B cell (primary cell): ENCODE data around the gene NCK1. TPM values are rescaled to one million over a fixed set of nuclear protein-coding genes. Genes with fewer than 3 reads are reported as not detected.

Experiments used
- ATAC-seq: fragments of 200-7000 bp; cut with Tn5 transposase; one replicate; pipeline ENCODE4 v1.10.0; 2021; ENCODE audit warnings: low read depth, mild to moderate bottlenecking, moderate number of reproducible peaks, moderate library complexity
- CTCF ChIA-PET: fragments of 350-600 bp; sonication (Branson Sonifier 250); formaldehyde crosslinking; loops from one replicate; lab custom pipeline; 2021; ENCODE audit warnings: antibody characterized with exemption, inconsistent platforms; lab: Charles Lee
- POLR2A ChIA-PET: fragments of 350-600 bp; sonication (Branson Sonifier 250); formaldehyde crosslinking; loops from one replicate; lab custom pipeline; 2021; ENCODE audit warnings: antibody characterized with exemption; lab: Charles Lee
- DNase-seq: peaks from one replicate; pipeline ENCODE4 v3.0.0; 2013
- H2AFZ ChIP-seq: 2 replicates; pipeline ENCODE4 v1.6.1; 2012; ENCODE audit warnings: mild to moderate bottlenecking, low read depth, low read length; ENCODE audit not compliant: insufficient read depth, poor library complexity, severe bottlenecking
- H3K27ac ChIP-seq, 2 donors: 1 replicate in 1 of 2; 2 replicates in 1 of 2; pipeline ENCODE4 v1.5.1; 2012 to 2013; ENCODE audit warnings: low read length in 2 of 2, mild to moderate bottlenecking in 2 of 2, moderate library complexity in 1 of 2
- H3K27me3 ChIP-seq, 4 experiments: fragments of 200-600 bp in 1 of 4; sonication (generic) in 1 of 4; replicated peaks in 1 of 4; 1 replicate in 2 of 4; 2 replicates in 2 of 4; pipeline versions ENCODE4 v1.6.1 to v1.7.0; 2013 to 2016; ENCODE audit warnings: low read length in 3 of 4, mild to moderate bottlenecking in 2 of 4, mixed read lengths in 1 of 4, moderate library complexity in 1 of 4; ENCODE audit not compliant: insufficient read depth in 4 of 4, control insufficient read depth in 3 of 4; ENCODE audit errors: control extremely low read depth in 1 of 4
- H3K36me3 ChIP-seq, 2 experiments: replicated peaks in 1 of 2; 1 replicate in 1 of 2; 2 replicates in 1 of 2; pipeline versions ENCODE4 v1.6.1 to v1.7.1; 2013; ENCODE audit warnings: low read length in 1 of 2; ENCODE audit not compliant: insufficient read depth in 2 of 2, control insufficient read depth in 1 of 2; ENCODE audit errors: control extremely low read depth in 1 of 2, extremely low read depth in 1 of 2
- H3K4me1 ChIP-seq, 2 donors: fragments of 200-600 bp in 1 of 2; sonication (generic) in 1 of 2; 1 replicate in 1 of 2; 2 replicates in 1 of 2; pipeline versions ENCODE4 v1.5.1 to v1.6.1; 2013 to 2017; ENCODE audit warnings: low read length in 2 of 2; ENCODE audit not compliant: control insufficient read depth in 2 of 2, insufficient read depth in 2 of 2
- H3K4me2 ChIP-seq: replicated peaks from 2 replicates; pipeline ENCODE3; 2012; ENCODE audit warnings: mild to moderate bottlenecking, low read depth, low read length; ENCODE audit not compliant: poor library complexity, severe bottlenecking
- H3K4me3 ChIP-seq, 5 experiments: fragments of 200-600 bp in 1 of 5; sonication (generic) in 1 of 5; 1 replicate in 3 of 5; 2 replicates in 2 of 5; pipeline versions ENCODE4 v1.5.1 to v1.7.0; 2011 to 2016; ENCODE audit warnings: low read length in 4 of 5, mild to moderate bottlenecking in 4 of 5, low read depth in 2 of 5, control low read depth in 1 of 5, moderate library complexity in 1 of 5; ENCODE audit not compliant: insufficient read depth in 1 of 5; ENCODE audit errors: control extremely low read depth in 1 of 5, extremely low read depth in 1 of 5
- H3K79me2 ChIP-seq: fragments of 200-600 bp; sonication (generic); one replicate; pipeline ENCODE4 v1.6.0; 2016; ENCODE audit warnings: low read length; ENCODE audit not compliant: control insufficient read depth, insufficient read depth
- H3K9ac ChIP-seq: fragments of 200-600 bp; sonication (generic); 2 replicates; pipeline ENCODE4 v1.6.1; 2017; ENCODE audit warnings: mild to moderate bottlenecking, low read length, moderate library complexity
- H3K9me3 ChIP-seq, 3 donors: one replicate each; pipeline versions ENCODE4 v1.6.1 to v1.7.1; 2013; ENCODE audit warnings: low read length in 2 of 3; ENCODE audit not compliant: control insufficient read depth in 2 of 3, insufficient read depth in 1 of 3; ENCODE audit errors: control extremely low read depth in 1 of 3
- H4K20me1 ChIP-seq: 2 replicates; pipeline ENCODE4 v1.6.0; 2012; ENCODE audit warnings: mild to moderate bottlenecking, low read length; ENCODE audit not compliant: insufficient read depth, control insufficient read depth, poor library complexity, severe bottlenecking
- H3K27ac Mint-ChIP-seq: one replicate; pipeline ENCODE4 v1.8.0; 2021; ENCODE audit warnings: mixed read lengths
- H3K27me3 Mint-ChIP-seq: one replicate; pipeline ENCODE4 v1.8.0; 2021; ENCODE audit warnings: mixed read lengths
- H3K4me1 Mint-ChIP-seq: one replicate; pipeline ENCODE4 v1.8.0; 2021; ENCODE audit warnings: mixed read lengths
- H3K4me3 Mint-ChIP-seq: one replicate; pipeline ENCODE4 v1.8.0; 2021; ENCODE audit warnings: mixed read lengths
- H3K9me3 Mint-ChIP-seq: one replicate; pipeline ENCODE4 v1.8.0; 2022; ENCODE audit warnings: mixed read lengths; ENCODE audit not compliant: insufficient read depth
- EZH2 ChIP-seq: IDR thresholded peaks from 2 replicates; pipeline ENCODE4 v1.6.1; 2012; ENCODE audit warnings: borderline replicate concordance, low read depth, mild to moderate bottlenecking, moderate library complexity, low read length; ENCODE audit not compliant: insufficient read depth, poor library complexity, severe bottlenecking
- WGBS: methylation state at CpG from one replicate; pipeline ENCODE4 v1.1.5; 2013; ENCODE audit warnings: missing lambda C conversion rate; ENCODE audit not compliant: insufficient coverage; 5-methylcytosine and 5-hydroxymethylcytosine counted together
- intact Hi-C: fragments of 100-400 bp; cut with micrococcal nuclease; formaldehyde crosslinking; loops from one replicate; pipeline ENCODE4 v1.10.0; 2022
- polyA plus RNA-seq: library from polyadenylated mRNA; depleted of rRNA; stranded (reverse); fragments of >200 nt; gene quantifications from 2 replicates; pipeline ENCODE4 v1.2.3, GENCODE V29; 2012
- total RNA-seq, 2 donors: library from RNA; stranded (reverse); fragments of 120-200 nt in 1 of 2; gene quantifications; 1 replicate in 1 of 2; 2 replicates in 1 of 2; pipeline versions ENCODE4 v1.2.3 to v1.2.4, GENCODE V29; 2013 to 2022
- TF ChIP-seq, protein P1 (sequence below): fragments of 200-600 bp; IDR thresholded peaks from one replicate; pipeline ENCODE4 v1.8.0; 2022; ENCODE audit warnings: antibody characterized with exemption, mild to moderate bottlenecking

Gene NCK1
- total and polyA plus RNA-seq, 2 donors (not counting 1 experiment from before 2014, with no cell fraction given): 12.6 to 32.4 TPM

DNA sequence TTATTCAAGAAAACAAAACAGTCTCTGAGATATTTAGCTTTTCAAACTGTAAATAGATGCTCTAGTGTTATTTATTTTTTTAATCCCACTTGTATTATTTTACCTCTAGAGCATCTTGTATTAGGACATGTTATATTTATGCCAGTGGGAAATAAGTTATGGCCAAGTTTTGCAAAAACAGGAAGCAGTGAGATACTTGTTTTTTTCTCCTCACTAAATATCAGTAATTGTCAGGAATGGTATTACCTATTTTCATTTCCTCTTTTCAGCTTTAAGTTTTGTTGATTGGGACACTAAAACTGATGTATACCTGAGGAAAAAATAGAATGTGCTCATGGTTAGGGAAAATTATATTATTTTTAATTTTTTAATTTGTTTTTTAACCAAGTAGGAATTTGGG lies 87.1 kb downstream of the NCK1 start:
- peak overlapping the region; percentile 49 for H3K4me2 ChIP-seq
- H3K27ac Mint-ChIP-seq: peak overlapping the region; percentile 47
- CTCF ChIA-PET: no interaction called here

GRCh38 chr3:136949708-136950107 lies 87.7 kb downstream of the NCK1 start:
- Histone ChIP-seq H3K4me1 (peaks cover 17 to 29% of the 10 kb centered on the region in 2 donors), H3K9me3 (no peaks in the 10 kb centered on the region), H3K79me2 (no peaks in the 10 kb centered on the region), H3K4me3 (no peak overlapping the region), H3K27me3 (no peaks in the 10 kb centered on the region), H3K4me2 (peak overlapping the region; percentile 49), H3K27ac (no peak overlapping the region), H3K9ac (peak overlapping the region; percentile 18), H2AFZ (no peak overlapping the region), H3K36me3 (peaks cover 9 to 10% of the 10 kb centered on the region in 2 experiments), H4K20me1 (no peaks in the 10 kb centered on the region)
- no peaks in the 10 kb centered on the region for H3K9me3 Mint-ChIP-seq
- H3K4me3 Mint-ChIP-seq: no peak overlapping the region
- TF ChIP-seq, protein P1, sequence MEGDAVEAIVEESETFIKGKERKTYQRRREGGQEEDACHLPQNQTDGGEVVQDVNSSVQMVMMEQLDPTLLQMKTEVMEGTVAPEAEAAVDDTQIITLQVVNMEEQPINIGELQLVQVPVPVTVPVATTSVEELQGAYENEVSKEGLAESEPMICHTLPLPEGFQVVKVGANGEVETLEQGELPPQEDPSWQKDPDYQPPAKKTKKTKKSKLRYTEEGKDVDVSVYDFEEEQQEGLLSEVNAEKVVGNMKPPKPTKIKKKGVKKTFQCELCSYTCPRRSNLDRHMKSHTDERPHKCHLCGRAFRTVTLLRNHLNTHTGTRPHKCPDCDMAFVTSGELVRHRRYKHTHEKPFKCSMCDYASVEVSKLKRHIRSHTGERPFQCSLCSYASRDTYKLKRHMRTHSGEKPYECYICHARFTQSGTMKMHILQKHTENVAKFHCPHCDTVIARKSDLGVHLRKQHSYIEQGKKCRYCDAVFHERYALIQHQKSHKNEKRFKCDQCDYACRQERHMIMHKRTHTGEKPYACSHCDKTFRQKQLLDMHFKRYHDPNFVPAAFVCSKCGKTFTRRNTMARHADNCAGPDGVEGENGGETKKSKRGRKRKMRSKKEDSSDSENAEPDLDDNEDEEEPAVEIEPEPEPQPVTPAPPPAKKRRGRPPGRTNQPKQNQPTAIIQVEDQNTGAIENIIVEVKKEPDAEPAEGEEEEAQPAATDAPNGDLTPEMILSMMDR: no peak
- TF ChIP-seq EZH2: no peak
- WGBS: no CpG with 5 or more reads among the region's 2 CpGs
- no peaks in the 10 kb centered on the region for H3K27me3 Mint-ChIP-seq
- no peak overlapping the region for H3K27ac Mint-ChIP-seq
- intact Hi-C loops: no loop called here
- POLR2A ChIA-PET: no interaction called here
- CTCF ChIA-PET: interaction anchor here (1.3 to 2.6 kb wide), 3 partner anchors 21 to 197 kb away, joined by 4 to 11 read pairs (median 6); partner anchors contain the start of gene STAG1
- ATAC-seq (no peak), DNase-seq (no peak)
- peaks cover 40% of the 10 kb centered on the region for H3K4me1 Mint-ChIP-seq

More for the DNA sequence above, 87.1 kb downstream of the NCK1 start:
- no peak overlapping the region for H3K27ac ChIP-seq
- peaks cover 40% of the 10 kb centered on the region for H3K4me1 Mint-ChIP-seq
- DNase-seq (peak; percentile 20), ATAC-seq (peak; percentile 39)
- H3K4me3 Mint-ChIP-seq: peak overlapping the region; percentile 52
- no peaks in the 10 kb centered on the region for H3K9me3 ChIP-seq
- no peak for TF ChIP-seq EZH2
- TF ChIP-seq, protein P1: no peak
- intact Hi-C loops: no loop called here
- no peaks in the 10 kb centered on the region for H3K9me3 Mint-ChIP-seq
- no peaks in the 10 kb centered on the region for H3K27me3 Mint-ChIP-seq
- H3K36me3 ChIP-seq: peaks cover 9 to 10% of the 10 kb centered on the region in 2 experiments
- peaks cover 17 to 29% of the 10 kb centered on the region in 2 donors for H3K4me1 ChIP-seq
- POLR2A ChIA-PET: no interaction called here
- H3K9ac ChIP-seq: no peak overlapping the region
- H3K79me2 ChIP-seq: no peaks in the 10 kb centered on the region
- no peaks in the 10 kb centered on the region for H3K27me3 ChIP-seq
- H4K20me1 ChIP-seq: no peaks in the 10 kb centered on the region
- H3K4me3 ChIP-seq: no peak overlapping the region
- H2AFZ ChIP-seq: no peak overlapping the region
